HG03045 (cell line): ENCODE results near the gene GPRC5C.
"Not testable (repeated sequence)": the region's sequence is repeated elsewhere in the genome, so short reads cannot be mapped to it uniquely, and the experiment has no call there.

Experiments
- ATAC-seq: cut with Tn5 transposase; IDR thresholded peaks from one replicate; pipeline ENCODE4 v1.9.1; 2021; ENCODE audit warnings: mild to moderate bottlenecking, moderate library complexity; ENCODE audit not compliant: unreplicated experiment

GPRC5C gene

DNA sequence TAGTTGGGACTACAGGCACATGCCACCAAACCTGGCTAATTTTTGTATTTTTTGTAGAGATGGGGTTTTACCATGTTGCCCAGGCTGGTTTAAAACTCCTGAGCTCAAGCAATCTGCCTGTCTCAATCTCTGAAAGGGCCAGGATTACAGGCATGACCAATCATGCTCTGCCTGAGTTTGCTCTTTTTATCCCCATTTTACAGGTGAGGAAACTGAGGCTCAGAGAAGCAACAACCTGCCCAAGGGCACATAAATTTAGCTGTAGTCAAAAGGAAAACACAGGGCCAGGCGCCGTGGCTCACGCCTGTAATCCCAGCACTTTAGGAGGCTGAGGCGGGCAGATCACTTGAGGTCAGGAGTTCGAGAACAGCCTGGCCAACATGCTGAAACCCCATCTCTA is 26.6 kb upstream of the GPRC5C start:
- ATAC-seq = not testable (repeated sequence)

DNA sequence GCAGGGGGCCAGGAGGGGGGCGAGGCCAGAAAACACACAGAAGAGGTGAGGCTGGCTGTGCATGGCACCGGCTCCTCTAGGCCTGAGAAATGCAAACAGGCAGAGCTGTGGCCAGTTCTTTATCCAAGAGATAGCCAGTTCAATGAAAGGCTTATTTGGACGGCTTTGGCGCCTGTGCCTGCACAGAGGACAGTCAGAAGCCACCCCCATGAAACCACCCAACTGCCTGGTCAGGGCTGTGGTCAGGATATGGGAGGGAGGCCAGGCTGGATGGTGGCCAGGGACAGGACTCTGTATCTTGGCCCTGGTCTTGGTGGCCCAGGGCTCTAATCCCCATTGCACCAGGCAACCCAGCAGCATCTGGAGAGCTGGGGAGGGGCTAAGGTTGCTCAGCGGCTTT is 24.5 kb upstream of the GPRC5C start:
- no peak for ATAC-seq

DNA sequence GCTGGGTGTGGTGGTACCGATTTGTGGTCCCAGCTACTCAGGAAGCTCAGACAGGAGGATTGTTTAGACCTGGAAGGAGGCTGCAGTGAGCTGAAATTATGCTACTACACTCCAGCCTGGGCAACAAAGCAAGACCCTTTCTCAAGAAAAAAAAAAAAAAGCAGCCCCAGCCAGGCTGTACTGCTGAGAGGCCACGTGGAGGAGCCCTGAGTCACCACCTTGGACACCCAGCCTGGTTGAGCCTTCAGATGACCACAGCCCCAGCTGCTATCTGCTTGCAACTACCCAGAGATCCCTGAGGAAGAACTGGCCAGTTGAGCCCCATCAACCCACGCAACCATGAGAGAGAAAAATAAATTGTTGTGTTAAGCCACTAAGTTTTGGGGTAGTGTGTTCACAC is 23.6 kb upstream of the GPRC5C start:
- no peak for ATAC-seq

DNA sequence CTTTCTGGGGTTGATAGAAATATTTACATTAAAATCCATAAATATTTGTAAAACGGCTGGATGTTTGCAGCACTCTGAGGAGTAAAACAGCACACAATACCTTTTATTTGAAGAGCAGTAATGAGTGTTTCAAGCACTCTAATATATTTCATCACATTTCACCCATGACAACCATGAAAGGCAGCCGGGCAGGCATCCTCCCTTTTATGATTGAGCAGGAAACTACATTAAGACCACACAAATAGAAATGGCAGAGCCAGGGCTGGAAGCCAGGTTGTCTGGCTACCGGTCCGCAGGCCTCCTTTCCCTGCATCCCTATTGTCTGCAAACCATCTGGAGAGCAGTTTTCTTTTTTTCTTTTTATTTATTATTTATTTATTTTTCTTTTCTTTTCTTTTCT is 23.1 kb upstream of the GPRC5C start:
- ATAC-seq = no peak

DNA sequence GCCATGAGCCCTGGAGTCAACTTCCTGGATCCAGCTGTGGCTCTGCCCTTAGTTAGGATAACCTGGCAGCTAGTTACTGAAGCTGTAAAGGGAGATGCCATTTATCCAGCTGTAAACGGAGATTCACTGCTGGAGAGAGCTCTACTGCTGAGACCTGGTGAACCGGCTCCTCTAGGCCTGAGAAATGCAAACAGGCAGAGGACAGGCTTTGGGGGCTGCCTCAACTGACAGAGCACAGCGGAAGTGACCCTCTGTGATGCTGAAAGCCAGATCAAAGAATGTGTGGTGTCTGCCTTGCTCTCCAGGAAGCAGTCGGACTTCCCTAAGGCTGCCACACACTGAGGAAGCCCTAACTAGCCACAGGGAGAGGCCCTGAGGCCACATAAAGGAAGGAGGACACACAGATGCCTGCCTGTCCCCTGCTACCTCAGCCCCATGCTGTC is 21.9 kb upstream of the GPRC5C start:
- no peak for ATAC-seq

DNA sequence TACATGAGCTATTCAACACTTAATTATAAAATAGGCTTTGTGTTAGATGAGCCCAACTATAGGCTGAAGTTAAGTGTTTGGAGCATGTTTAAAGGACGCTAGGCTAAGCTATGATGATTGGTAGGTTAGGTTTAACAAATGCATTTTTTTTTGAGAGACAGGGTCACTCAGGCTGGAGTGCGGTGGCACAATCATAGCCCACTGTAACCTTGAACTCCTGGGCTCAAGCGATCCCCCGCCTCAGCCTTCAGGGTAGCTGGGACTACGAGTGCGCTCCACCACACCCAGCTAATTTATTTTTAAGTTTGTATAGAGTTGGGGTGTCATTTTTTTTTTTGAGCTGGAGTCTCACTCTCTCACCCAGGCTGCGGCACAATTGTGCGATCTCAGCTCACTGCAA is 19.3 kb upstream of the GPRC5C start:
- ATAC-seq = no peak

DNA sequence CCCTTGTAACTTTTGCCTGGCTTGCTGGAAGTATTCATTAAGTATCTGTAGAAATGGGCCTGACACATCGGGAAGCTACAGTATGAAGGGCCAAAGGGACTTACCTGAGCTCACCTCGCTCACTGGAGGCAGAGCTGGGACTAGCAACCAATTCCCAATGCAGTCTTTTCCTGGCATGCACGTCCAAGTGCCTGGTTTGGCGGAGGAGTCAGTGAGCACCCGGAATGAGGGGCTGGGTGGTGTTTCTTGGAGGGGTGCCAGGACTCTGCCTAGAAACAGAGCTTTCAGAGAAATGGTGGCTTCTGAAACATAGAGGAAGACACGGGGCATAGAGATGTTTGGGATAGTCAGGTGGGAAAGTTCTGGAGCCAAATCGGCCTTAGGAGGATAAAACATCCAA is 18.4 kb upstream of the GPRC5C start:
- no peak for ATAC-seq

DNA sequence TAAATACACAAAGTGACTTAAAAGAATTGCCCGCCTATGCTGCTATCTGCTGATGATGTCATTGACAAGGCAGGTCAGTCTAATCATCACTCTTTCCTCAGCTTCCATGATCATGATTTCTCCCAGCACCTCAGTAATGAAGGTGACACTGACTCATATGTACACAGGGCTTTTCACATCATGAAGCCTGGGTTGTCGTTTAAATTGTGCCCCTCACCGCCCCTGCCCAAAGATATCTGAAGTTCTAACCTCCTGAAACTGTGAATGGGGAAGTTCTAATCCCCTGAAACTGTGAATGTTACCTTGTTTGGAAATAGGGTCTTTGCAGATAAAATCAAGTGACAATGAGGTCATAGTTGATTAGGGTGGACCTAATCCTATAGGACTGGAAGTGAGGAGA is 17.4 kb upstream of the GPRC5C start:
- no peak for ATAC-seq

DNA sequence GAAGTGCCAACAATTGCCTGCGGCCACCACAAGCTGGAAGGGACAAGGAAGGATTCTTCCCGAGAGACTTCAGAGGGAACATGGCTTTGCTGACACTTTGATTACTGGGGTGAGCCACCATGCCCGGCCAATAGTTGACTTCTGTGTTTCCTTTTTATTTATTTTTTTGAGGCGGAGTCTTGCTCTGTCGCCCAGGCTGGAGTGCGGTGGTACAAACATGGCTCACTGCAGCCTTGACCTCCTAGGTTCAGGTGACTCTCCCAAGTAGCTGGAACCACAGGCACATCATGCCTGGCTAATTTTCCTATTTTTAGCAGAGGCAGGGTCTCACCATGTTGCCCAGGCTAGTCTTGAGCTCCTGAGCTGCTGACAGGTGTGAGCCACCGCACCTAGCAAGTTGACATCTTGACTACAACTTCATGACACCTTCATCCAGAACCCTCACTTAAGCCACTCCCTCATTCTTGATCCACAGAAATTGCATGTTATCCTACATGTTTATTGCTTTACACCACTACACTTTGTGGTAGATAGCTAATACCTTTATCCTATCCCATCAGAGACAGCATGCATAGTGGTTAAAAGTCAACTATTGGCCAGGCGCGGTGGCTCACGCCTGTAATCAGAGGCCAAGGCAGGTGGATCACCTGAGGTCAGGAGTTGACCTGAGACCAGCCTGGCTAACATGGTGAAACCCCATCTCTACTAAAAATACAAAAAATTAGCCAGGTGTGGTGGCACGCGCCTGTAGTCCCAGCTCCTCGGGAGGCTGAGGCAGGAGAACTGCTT is 16.1 kb upstream of the GPRC5C start:
- ATAC-seq = no peak

DNA sequence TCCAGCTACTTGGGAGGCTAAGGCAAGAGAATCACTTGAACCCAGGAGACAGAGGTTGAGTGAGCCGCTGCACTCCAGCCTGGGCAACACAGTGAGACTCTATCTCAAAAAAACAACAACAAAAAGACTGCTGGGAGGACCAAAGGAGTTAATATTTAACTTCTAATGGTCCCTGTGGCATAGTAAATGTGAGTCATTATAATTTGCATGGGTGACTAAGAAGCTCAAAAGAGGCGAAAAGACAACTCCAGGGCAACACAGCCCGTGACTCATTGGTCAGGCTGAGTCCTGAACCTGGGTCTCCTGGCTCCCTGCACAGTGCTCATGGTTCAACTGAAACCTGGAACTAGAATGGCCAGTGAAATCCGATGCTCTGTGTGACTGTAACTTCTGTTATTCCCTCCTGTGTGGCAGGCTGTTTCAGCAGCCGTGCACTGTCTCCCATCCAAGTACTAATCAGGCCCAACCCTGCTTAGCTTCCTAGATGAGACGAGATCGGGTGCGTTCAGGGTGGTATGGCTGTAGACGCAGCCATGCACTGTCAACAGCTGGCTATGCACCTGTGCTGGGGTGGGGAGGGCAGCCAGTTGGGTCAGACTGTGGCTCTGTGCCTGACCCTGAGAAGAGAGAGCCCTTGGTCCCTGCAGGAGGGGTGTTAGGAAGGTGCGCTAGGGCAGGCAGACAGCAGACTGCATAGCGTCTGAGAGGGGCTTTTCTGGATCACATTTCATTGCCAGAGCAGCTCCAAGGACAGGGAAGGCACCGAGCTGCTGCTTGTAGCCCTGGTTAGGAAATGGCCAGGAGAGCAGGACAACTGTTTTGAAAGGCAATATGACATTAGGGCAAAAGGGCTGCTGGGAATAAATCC is 14.5 kb upstream of the GPRC5C start:
- ATAC-seq = peak; percentile 56

DNA sequence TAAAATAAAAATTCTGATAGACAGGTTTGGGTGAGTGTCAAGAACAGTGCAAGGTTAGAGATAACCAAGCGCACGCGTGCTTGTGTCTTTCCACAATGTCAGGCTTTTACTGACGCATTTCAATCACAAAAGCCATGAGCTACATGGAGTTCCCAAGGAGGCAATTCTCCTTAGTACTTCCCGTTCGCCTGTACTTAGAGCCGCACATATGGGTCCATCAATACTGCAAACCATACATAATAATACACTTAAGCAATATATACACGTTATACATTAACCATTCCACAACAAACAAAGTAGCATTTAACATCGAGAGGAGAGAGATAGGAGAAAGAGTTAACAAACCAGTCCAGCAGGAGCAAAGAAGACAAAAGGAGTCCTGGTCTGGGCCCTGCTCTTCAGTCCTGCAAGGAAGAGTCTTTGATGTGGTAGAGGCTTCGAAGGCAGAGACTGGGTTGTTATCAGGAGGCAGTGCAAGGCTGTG is 11.9 kb upstream of the GPRC5C start:
- no peak for ATAC-seq

DNA sequence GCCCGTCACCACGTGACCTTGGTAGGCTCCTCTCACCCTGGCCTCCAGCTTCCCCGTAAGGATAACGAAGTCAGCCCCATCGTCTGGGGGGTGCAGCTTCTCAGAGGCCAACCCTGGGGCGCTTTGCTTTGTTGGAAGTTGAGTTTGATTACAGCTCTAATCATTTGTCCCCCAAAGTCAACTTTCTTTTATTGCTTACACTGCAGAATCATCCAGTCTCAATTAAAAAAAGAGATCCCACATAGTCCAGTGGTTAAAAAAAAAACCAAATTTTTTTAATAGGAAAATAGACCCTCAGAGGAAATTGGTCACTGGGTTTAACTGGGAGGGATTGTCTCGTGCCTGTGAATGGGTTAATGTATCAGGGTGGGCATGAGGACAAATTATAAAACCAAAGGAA is 7.8 kb upstream of the GPRC5C start:
- no peak for ATAC-seq

DNA sequence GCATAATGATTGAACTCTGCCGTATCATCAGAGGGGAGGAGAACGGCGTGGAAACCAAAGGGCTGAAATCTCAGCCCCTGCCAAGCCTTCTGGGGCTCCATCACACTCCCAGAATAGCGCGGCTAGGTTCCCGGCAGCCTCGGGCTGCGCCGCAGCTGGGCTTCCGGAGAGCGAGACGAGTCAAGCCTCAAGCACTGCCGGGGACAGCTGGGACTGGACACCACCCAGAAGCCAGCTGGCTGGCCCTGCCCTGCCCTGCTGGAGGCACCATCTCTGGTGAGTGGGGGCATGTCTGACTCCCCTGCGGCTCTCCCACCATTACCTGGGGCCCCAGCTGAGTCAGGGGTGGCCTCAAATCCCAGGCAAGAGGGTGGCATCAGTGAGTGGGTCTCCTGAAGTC is 7.2 kb upstream of the GPRC5C start:
- ATAC-seq = no peak

DNA sequence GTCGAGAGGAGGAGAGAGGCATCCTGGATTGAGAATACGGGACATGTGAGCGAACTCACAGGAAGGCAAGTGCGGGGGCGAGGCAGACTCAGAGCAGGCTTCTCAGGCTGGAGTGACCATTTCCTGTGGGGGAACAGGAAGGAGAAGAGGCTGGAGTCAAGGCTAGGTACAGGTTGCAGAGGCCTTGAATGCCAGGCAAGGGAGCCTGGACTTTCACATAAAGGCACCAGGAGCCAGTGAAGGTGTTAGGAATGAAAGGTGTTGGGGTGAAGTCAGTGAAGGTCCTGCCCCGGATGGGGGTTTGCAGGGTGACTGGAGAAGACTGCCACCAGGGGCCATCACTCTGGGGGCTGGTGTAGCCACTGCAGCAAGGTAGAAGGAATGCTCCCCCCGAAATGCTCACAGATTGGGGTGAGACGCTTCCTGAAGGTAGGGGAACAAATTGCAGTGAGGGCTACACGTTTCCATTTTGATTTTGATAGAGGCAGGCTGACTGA is 5.3 kb upstream of the GPRC5C start:
- ATAC-seq = no peak

DNA sequence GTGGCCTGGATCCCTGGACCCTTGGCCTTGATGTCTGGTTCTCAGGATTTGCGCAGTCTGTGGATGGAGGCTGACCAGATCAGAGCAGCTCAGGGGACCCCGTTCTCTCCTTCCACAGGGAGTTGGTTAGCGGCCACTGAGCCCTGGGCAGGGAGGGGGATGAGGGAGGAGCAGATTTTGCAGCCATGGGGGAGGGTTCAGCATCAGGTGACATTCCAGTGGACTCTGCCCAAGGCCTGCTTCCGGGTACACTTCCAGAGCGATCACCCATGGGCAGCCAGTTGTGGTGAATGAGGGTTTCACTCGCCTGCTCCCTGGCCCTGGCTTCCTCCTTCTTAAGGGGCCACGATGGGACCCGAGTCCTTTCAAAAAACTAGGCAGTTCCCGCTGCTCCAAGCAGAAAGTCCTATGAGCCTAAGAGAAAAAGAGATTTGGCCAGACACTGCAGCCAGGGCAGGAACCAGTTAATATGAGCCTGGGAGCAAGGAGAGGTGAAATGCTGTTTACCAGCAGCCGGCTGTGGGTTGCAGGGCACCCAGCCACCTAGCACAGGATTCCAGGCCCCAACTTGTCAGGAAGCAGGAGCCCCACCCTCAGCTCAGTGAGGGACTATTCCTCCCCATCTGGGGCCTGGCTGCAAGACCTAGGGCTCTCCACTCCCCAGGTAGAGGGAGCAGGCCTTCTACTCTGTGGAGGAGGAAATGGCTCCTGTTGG is 4.7 kb upstream of the GPRC5C start:
- ATAC-seq = no peak

DNA sequence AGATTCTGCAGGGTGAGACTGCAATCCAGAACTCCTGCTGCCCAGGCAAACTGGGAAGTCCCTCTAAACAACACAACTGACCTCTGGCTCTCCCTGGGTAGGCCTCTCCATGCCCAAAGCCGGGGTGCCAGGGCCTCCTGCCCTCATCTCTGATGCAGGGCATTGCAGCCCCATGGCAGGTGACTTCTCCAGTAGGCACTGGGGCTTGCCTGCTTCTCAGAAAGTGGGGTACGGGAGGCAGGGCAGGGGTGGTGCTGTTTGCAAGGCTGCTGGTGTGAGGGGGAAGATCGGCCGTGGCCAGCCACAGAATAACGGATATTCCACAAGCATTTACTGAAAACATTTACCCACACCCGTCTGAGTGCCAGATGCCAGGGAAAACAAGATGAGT is 4.1 kb upstream of the GPRC5C start:
- no peak for ATAC-seq

DNA sequence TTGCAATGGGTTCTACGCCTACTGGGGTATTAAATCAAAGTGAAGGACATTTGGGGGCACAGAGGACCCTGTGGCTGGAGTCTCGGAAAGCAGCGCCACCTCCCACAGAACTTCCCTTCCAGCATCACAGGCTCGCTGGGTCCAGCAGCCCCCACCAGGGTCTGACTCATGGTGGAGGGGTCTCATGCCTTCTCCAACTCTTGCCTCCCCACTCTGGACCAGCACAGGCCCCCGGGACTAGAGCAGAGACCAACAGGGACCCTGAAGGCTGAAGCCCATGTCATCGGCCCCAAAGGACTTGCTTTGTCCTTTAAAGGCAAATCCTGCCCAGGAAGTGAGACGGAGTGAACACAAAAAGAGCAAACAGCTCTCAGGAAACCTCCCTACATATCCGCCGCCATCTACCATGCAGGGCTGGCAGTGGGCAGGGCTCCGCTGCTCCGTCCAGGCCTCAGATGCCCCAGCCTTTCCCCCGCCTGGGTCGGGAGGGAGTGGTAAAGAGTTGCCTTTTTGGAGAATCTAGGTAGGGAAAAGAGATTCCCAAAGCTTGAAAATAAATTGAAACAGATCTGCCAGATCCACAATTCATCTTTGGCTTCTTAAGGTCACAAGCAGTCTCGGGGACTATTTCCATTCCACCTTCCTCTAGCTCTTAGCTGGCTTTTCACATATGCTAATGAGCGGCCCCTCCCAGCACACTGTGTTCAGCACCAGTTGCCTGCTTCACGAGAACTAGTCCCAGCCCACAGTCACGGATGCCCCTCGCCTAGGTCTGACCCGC is 2.1 kb upstream of the GPRC5C start:
- no peak for ATAC-seq

DNA sequence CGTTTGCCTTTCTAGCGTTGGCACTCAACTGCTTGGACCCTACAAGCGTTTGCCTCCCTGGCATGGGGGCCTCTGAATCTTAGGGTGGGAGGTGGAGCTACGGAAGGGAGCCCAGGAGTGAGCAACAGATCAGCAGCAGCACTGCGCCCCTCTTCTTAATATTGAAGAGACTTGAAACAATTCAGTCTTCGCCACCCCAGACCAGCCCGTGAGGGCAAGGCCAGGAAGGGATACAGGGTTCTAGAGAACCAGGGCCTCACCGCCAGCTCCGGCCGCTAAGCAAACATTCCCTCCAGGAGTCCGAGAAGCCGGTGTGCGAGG is 1.5 kb upstream of the GPRC5C start:
- no peak for ATAC-seq

DNA sequence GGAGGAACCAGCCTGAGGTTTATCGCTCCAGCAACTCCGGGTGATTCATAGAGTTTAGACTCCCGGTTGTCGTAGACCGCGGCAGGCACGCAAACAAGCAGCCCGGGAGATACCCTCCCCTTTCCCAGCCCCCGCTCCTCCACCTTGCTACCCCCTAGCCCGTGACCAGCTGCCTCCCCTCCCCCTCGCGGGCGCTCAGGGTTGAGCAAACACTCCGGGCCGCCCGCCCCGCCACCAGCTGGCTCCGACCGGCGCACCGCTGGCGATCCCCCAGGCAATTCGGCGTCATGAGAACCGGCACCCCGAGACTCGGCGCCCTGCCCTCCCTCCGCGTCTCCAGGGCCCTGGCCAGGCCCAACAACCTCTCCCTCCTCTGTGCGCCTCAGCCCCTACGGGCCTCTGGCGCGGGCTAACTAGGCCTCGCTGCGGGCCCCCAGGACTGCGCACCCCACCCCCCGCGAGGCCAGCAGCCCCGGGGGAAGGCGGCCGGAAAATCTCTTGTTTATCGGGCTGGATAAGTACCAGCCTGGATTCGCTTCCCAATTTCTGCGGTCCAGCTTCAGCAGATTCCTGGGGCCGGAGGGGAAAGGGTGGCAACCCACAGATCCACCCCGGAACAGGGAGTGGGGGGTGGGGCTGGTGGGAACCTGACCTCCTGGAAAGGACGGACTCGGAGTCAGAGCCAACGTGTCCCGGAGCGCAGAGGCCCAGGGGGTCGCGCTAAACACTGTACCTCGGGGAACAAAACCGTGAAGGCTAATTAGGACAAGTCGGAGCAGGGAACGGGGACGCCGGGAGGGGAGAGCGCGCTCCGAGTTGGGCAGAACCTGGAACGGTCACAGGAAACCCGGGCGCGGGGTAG is 951 bp upstream of the GPRC5C start:
- ATAC-seq = no peak

DNA sequence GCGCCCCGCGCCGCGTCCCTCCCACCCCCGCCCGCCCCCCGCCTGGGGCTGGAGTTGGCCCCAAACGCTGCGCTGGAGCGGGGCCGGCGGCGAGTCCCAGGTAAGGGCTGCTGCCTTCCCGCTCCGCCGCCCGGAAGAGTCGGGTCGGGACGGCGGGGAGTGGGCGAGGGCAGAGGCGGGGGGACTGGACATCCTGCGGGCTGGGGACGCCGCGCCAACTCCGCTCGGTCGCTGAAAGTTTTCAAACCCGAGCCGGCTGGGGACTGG is 469 bp downstream of the GPRC5C start:
- ATAC-seq = no peak
